ENCODE measurements around the gene ABCG2.
"Not testable (repeated sequence)": the region's sequence is repeated elsewhere in the genome, so short reads cannot be mapped to it uniquely, and the experiment has no call there.

The ABCG2 gene

GRCh38 chr4:88169298-88169697, 10.9 kb upstream of the ABCG2 start:
- Histone ChIP-seq H3K4me1 (ENCODE audit: control insufficient read depth in 1 of 2, insufficient read depth in 1 of 2, low read depth in 1 of 2, low read length in 1 of 2) (no peaks in the 10 kb centered on the region), H3K27ac (no peak overlapping the region), H3K9me3 (peaks cover 4% of the 10 kb centered on the region), H3K4me3 (ENCODE audit: low read depth in 1 of 2, low read length in 1 of 2) (no peak overlapping the region), H3K27me3 (no peaks in the 10 kb centered on the region), H3K36me3 (no peaks in the 10 kb centered on the region)
- TF ChIP-seq CTCF (IDR thresholded peaks at IDR 0.05): no peak

GRCh38 chr4:88166608-88167007, 8.2 kb upstream of the ABCG2 start:
- H3K27ac ChIP-seq: no peak overlapping the region
- H3K9me3 ChIP-seq: peaks cover 4% of the 10 kb centered on the region
- no peak for TF ChIP-seq CTCF (IDR thresholded peaks at IDR 0.05)
- no peaks in the 10 kb centered on the region for H3K36me3 ChIP-seq
- no peak overlapping the region for H3K4me3 ChIP-seq (ENCODE audit: low read depth in 1 of 2, low read length in 1 of 2)
- no peaks in the 10 kb centered on the region for H3K27me3 ChIP-seq
- no peaks in the 10 kb centered on the region for H3K4me1 ChIP-seq (ENCODE audit: control insufficient read depth in 1 of 2, insufficient read depth in 1 of 2, low read depth in 1 of 2, low read length in 1 of 2)

- Histone ChIP-seq H3K36me3 (no peaks in the 10 kb centered on the region), H3K9me3 (peaks cover 4% of the 10 kb centered on the region), H3K27me3 (peaks cover 23% of the 10 kb centered on the region), H3K27ac (no peak overlapping the region), H3K4me3 (ENCODE audit: low read depth in 1 of 2, low read length in 1 of 2) (no peak overlapping the region), H3K4me1 (ENCODE audit: control insufficient read depth in 1 of 2, insufficient read depth in 1 of 2, low read depth in 1 of 2, low read length in 1 of 2) (peaks cover 8 to 11% of the 10 kb centered on the region in 2 experiments)
- TF ChIP-seq CTCF (IDR thresholded peaks at IDR 0.05): no peak
Observed at GRCh38 chr4:88163336-88163735, 4.9 kb upstream of the ABCG2 start.

GRCh38 chr4:88162626-88163025, 4.2 kb upstream of the ABCG2 start:
- H3K27me3 ChIP-seq: peaks cover 30% of the 10 kb centered on the region
- no peak for TF ChIP-seq CTCF (IDR thresholded peaks at IDR 0.05)
- peaks cover 9 to 13% of the 10 kb centered on the region in 2 experiments for H3K4me1 ChIP-seq (ENCODE audit: control insufficient read depth in 1 of 2, insufficient read depth in 1 of 2, low read depth in 1 of 2, low read length in 1 of 2)
- H3K4me3 ChIP-seq (ENCODE audit: low read depth in 1 of 2, low read length in 1 of 2): no peak overlapping the region
- H3K36me3 ChIP-seq: no peaks in the 10 kb centered on the region
- H3K27ac ChIP-seq: no peak overlapping the region
- H3K9me3 ChIP-seq: peaks cover 4% of the 10 kb centered on the region

GRCh38 chr4:88159229-88159725, 838 bp upstream of the ABCG2 start:
- no peak for TF ChIP-seq CTCF (IDR thresholded peaks at IDR 0.05)
- Histone ChIP-seq H3K27me3 (peaks cover 44% of the 10 kb centered on the region), H3K27ac (no peak overlapping the region), H3K9me3 (no peaks in the 10 kb centered on the region), H3K4me3 (ENCODE audit: low read depth in 1 of 2, low read length in 1 of 2) (no peak overlapping the region), H3K36me3 (no peaks in the 10 kb centered on the region), H3K4me1 (ENCODE audit: control insufficient read depth in 1 of 2, insufficient read depth in 1 of 2, low read depth in 1 of 2, low read length in 1 of 2) (peaks cover 9 to 13% of the 10 kb centered on the region in 2 experiments)

- peaks cover 9 to 13% of the 10 kb centered on the region in 2 experiments for H3K4me1 ChIP-seq (ENCODE audit: control insufficient read depth in 1 of 2, insufficient read depth in 1 of 2, low read depth in 1 of 2, low read length in 1 of 2)
- peaks cover 44% of the 10 kb centered on the region for H3K27me3 ChIP-seq
- H3K4me3 ChIP-seq (ENCODE audit: low read depth in 1 of 2, low read length in 1 of 2): no peak overlapping the region
- no peaks in the 10 kb centered on the region for H3K36me3 ChIP-seq
- no peak for TF ChIP-seq CTCF (IDR thresholded peaks at IDR 0.05)
- no peak overlapping the region for H3K27ac ChIP-seq
- H3K9me3 ChIP-seq: no peaks in the 10 kb centered on the region
Observed at GRCh38 chr4:88158038-88158488, 376 bp downstream of the ABCG2 start.

- H3K36me3 ChIP-seq; H3K4me3 ChIP-seq (ENCODE audit: low read depth in 1 of 2, low read length in 1 of 2); H3K9me3 ChIP-seq; H3K27ac ChIP-seq; H3K4me1 ChIP-seq (ENCODE audit: control insufficient read depth in 1 of 2, insufficient read depth in 1 of 2, low read depth in 1 of 2, low read length in 1 of 2): not testable (repeated sequence)
- peaks cover 11% of the 10 kb centered on the region for H3K27me3 ChIP-seq
Observed at GRCh38 chr4:88152331-88152730, 6.1 kb downstream of the ABCG2 start.
